Measurements from ENCODE around the gene VPS4A.

VPS4A gene

GRCh38 chr16:69368866-69369265, 57.7 kb downstream of the VPS4A start:
- no peak for DNase-seq

- DNase-seq, result no peak
Observed at GRCh38 chr16:69371564-69371963, 60.4 kb downstream of the VPS4A start.

- no peak for DNase-seq
Observed at GRCh38 chr16:69373019-69373418, 61.9 kb downstream of the VPS4A start.

All from NCI-H1436 (cell line).